Measurements from ENCODE around the gene EN2.

Gene EN2

DNA sequence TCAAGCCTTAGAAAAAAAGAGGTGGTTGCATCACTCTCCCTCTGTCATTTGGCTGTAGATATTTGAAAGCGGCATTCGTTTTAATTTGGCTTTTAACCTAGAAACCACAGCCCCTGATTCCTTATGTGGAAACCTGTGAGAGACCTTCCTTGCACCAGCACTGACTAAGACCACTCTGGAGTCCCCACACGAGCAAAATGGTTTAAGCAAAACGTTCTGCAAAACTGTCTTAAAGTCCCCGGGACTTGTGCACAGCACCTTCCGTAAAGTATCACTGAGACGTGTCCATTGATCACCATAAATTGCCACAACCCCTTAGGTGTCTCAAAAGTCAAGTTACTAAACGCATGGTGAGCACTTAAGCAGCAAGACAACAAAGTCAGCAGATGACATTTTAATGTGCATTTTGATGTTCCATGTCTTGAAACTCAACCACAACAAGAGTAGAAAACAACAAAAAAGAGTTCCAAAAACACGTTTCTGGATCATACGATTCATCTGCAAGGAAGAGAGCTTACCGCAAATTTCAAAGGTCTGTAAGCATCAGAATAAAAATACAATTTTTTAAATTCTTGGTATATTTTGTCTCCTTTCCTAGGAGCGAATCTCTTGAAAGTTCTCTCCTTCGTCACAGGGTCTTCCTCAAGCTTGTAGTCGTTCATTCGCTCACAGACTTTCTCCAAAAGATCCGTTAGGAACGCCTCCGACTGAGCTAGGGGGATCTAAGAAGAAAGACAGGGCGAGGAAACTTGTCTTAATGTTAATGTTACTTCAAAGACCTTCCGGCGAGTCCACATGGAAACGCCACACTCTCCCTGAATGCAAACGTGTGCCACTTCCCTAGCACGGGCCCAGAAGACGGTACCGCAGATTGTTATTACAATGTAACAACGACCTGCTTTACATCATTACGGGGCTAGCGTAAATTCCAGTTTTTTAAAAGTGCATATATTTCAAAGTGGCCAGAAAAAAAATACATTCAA, 50.7 kb downstream of the EN2 start:
- no peak for DNase-seq (ENCODE audit: low read depth in 2 of 2)

GRCh38 chr7:155509359-155509724, 51.4 kb downstream of the EN2 start:
- no peak for DNase-seq (ENCODE audit: low read depth in 2 of 2)

- no peak for DNase-seq (ENCODE audit: low read depth in 2 of 2)
Observed at GRCh38 chr7:155509725-155510551, 52.0 kb downstream of the EN2 start.

DNA sequence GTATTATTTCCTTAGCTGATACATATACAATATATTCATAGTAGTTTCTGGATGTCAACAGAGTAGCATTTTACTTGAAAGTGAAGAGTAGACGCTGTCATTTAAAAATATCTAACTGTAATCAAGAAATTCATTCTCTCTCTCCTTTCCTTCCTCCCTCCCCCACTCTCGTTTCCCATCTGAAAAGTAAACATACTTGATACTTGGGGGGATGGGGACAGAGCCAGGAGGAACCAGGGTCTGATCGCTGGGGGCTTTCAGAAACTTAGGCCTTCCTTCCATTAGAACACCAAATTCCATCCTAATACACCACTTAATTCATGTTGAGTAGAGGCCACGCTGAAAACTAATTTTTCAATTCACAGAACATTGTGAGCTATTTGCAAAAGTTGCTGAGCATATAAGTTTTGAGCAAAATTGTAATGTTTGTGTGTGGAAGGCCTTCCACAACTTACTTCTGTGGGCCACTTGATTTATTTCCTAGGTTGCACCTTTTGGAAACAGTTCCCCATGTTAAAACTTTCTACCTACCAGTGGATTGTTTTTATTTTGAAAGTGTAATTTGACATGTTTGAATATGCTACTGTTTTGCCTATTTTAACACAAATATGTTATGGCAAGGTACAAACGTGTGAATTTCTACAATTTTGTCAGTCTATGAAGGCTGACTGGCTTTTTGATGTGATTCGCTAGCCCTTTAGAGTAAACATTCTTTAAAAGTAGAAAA, 53.2 kb downstream of the EN2 start:
- no peak for DNase-seq (ENCODE audit: low read depth in 2 of 2)

GRCh38 chr7:155511702-155511996, 53.7 kb downstream of the EN2 start:
- no peak for DNase-seq (ENCODE audit: low read depth in 2 of 2)

DNA sequence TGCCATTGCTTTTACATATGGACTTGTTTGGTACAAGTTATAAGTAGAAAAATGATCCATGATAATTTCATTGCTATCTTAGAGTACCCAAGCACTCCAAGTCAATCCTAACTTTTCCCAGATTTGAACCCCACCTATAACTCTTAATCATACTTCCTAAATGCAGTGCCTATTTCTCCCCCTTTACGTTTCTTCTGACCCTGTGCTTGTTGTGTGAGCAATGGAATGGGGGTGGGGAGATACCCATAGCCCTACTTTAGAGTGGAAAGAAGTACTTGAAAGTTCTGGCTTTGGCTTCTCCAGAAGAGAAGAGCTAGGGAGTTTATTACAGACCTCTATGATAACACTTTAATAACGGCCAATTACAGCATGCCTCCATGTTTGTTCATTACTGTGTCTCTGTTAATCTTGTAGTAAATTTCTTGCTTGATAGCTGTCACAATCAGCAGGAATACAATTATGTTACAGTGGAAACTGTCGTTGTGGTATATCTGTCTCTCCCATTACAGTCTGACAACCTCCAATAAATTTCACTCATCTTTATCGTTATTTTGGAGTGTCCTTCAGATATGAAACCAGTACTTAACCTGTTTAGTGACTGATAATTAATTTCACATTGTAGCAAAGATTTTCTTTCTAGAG, 54.4 kb downstream of the EN2 start:
- no peak for DNase-seq (ENCODE audit: low read depth in 2 of 2)

DNA sequence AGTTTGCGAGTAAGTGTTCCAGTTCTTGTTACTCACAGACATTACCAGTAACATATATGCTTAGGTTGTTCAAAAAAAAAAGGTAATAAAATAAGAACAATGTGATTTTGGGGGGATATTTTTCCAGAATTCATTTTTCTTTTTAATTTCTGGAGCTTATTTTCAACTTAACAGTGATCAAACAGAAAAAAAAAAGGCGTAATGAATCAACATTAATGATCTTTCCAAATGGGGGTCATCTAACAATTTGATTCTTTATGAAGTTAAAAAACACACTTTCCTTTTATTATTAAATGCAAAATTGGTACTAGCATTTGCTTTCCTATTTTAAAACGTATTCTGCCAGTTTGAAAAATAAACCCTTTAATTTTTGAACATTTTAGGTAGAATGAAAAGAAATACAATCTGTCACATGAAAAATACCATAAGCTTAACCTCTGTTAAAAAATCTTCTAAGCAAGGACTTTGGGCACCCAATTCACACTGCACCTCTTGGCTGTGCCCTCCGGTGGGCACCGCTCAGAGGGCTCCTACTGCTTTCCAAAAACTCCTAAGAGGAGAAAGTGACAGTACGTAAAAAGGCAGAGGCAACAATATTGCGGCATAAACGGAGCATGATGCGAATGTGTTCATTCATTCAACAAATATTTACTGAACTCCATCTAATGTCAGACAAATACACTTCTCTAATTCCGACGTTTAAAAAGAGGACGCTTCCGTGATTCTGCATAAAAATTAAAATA, 55.8 kb downstream of the EN2 start:
- DNase-seq (ENCODE audit: low read depth in 2 of 2) = no peak

GRCh38 chr7:155514296-155514695, 56.4 kb downstream of the EN2 start:
- DNase-seq (ENCODE audit: low read depth in 2 of 2) = no peak

All from stimulated activated CD8-positive, alpha-beta memory T cell treated with anti-CD3 and anti-CD28 coated beads, Interleukin-7, amount 100 ng/mL, for 1 hour (primary cell).